Fibroblast of pulmonary artery (primary cell): Measurements from ENCODE around the gene XRN2.
"Not testable (repeated sequence)": the region's sequence is repeated elsewhere in the genome, so short reads cannot be mapped to it uniquely, and the experiment has no call there.

Experiments used
- DNase-seq: peaks from one replicate; pipeline ENCODE4 v3.0.0-alpha.2; 2010; ENCODE audit warnings: low read depth
- H3K4me3 ChIP-seq: replicated peaks from 2 replicates; pipeline ENCODE4 v1.5.1; 2011; ENCODE audit warnings: low read depth, mild to moderate bottlenecking, control low read depth, low read length, moderate library complexity
- CTCF ChIP-seq: IDR thresholded peaks from 2 replicates; pipeline ENCODE4 v1.5.1; 2011; ENCODE audit warnings: mild to moderate bottlenecking, control low read depth, low read length, inconsistent platforms; ENCODE audit errors: missing control alignments

Gene XRN2

DNA sequence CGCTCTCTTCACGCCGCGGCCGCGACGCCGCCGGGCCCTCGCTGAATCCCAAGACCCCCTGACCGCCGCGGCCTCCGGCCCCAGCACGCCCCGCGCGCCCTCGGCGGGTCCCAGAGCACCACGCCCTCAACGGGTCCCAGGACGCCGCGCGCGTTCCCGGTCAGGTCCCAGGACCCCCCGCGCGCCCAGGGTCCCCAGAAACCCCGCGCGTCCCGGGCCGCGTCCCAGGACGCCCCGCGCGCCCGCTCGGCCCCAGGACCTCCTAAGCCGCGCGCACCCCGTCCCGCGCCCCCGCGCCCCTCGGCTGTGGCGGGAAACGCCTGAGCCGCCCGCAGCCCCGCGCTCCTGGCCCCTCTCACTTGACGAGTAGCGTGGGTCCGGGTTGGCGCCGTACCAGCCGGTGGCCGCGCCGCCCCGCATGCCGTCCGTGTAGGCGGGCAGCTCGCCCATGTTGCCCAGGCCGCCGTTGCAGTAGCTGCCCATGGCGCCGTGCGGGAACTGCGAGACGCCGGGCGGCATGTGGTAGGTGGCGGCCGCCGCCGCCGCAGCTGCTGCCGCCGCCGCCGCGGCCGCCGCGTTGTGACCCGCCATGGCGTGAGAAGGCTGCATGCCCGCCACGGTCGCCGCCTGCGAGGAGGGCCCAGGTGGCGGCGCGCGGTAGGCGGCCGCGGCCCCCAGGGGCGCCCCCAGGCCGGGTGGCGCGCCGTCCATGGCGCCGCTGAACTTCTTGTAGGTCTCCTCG is 93.6 kb downstream of the XRN2 start:
- no peak for DNase-seq
- H3K4me3 ChIP-seq: no peak overlapping the region
- TF ChIP-seq CTCF: no peak

- no peak for DNase-seq
- H3K4me3 ChIP-seq: no peak within 1 kb of the TSS
- no peak for TF ChIP-seq CTCF
Observed at GRCh38 chr20:21397341-21398108, 94.4 kb downstream of the XRN2 start, which contains the start of gene NKX2-4. Gene NKX2-4, minus strand, starts transcription at chr20:21397526. Its CDS starts 127 bp downstream, at chr20:21397399.

DNA sequence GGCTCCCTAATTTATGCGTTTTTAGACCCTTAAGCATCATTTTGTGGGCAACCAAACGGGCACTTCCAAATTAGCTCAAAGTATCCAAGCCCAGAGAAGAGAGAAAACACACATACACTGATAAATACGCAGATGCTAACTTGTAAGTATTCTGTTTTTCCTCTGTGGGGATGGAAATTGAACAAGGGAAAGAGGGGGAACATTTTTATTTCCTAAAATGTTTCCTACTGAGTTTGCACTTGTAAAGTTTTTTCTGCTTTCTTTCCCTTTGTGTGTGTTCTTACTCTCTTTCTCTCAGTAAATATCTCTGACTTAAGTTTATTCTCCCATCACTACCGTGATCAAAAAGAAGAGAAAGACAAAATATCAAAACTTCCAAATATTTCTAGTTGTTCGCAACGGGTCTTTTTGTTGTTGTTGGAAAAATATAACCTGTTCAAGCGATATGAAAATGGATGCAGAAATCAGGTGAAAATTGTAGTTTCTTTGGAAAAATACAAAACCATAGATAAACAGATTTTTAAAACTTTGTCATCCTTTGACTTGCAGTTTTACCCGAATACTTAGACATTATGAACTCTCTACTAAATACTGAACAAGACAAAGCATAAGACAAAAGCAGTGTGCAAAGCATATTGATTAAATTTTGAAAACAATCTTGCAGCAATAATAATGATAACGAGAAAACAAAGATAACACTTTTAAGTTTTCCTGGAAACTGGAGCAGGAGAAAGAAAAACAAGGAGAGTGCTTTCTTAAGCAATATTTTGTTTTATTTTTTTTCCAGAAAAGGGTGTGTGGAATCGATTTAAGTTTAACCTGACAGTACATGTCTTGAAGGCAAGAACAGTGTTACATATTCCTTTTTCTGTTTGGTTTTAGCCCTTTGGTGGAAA is 95.2 kb downstream of the XRN2 start:
- H3K4me3 ChIP-seq: no peak overlapping the region
- TF ChIP-seq CTCF: no peak
- no peak for DNase-seq

DNA sequence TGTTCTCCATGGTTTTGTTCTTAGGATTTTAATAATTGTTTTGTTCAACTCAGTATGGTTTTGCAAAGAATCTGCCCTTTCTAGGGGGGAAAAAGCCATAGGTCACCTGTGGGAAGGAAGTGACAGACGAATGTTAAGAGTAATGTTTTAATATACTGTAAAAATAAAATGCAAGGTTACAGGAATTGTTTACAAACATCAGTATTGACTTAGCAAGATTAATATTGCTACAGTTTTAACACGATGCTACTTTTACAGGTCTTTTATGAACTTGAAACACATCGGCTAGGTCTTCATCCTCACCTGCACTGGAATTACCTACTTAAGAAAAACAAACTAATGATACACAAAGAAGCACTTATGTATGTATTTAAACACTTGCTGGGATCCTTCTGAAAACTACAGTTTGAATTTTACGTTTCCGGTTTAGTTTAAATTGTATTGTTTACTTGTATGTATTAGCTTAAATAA is 95.9 kb downstream of the XRN2 start:
- no peak for TF ChIP-seq CTCF
- DNase-seq: no peak
- no peak overlapping the region for H3K4me3 ChIP-seq

- no peak for TF ChIP-seq CTCF
- no peak overlapping the region for H3K4me3 ChIP-seq
- DNase-seq: no peak
Observed at GRCh38 chr20:21411725-21412124, 108.6 kb downstream of the XRN2 start.

DNA sequence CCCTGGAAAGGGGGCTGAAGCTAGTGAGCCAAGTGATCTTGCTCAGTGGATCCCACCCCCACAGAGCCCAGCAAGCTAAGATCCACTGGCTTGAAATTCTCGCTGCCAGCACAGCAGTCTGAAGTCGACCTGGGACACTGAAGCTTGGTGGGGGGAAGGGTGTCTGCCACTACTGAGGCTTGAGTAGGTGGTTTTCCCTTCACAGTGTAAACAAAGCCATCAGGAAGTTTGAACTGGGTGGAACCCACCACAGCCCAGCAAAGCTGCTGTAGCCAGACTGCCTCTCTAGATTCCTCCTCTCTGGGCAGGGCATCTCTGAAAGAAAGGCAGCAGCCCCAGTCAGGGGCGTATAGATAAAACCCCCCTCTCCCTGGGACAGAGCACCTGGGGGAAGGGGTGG is 110.9 kb downstream of the XRN2 start:
- H3K4me3 ChIP-seq, DNase-seq: not testable (repeated sequence)

DNA sequence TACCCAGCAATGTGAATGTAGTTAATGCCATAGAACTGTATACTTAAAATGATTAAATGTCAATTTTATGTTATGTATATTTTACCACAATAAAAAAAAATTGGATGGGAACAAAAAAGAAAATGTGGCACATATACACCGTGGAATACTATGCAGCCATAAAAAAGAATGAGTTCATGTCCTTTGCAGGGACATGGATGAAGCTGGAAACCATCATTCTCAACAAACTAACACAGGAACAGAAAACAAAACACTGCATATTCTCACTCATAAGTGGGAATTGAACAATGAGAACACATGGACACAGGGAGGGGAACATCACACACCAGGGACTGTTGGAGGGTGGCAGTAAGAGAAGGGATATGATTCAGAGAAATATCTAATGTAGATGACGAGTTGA is 116.0 kb downstream of the XRN2 start:
- not testable (repeated sequence) for H3K4me3 ChIP-seq, DNase-seq
